Endothelial cell of umbilical vein (primary cell): ENCODE results near the gene ARHGEF10L.

Experiments
- MYC ChIP-seq: IDR thresholded peaks from one replicate; pipeline ENCODE4 v1.6.1; 2011; ENCODE audit warnings: mild to moderate bottlenecking, low read depth, low read length
- TF ChIP-seq, protein P1 (sequence below): IDR thresholded peaks from 2 replicates; pipeline ENCODE4 v1.6.1; 2011; ENCODE audit not compliant: insufficient read depth, insufficient read length
- TF ChIP-seq, protein P2 (sequence below), 2 donors: IDR thresholded peaks; 1 replicate in 1 of 2; 2 replicates in 1 of 2; pipeline ENCODE4 v1.5.1; 2011; ENCODE audit warnings: low read length in 2 of 2, mild to moderate bottlenecking in 2 of 2, moderate library complexity in 2 of 2, control low read depth in 1 of 2, inconsistent platforms in 1 of 2, low read depth in 1 of 2; ENCODE audit not compliant: insufficient read depth in 1 of 2; ENCODE audit errors: extremely low read depth in 1 of 2

DNA sequence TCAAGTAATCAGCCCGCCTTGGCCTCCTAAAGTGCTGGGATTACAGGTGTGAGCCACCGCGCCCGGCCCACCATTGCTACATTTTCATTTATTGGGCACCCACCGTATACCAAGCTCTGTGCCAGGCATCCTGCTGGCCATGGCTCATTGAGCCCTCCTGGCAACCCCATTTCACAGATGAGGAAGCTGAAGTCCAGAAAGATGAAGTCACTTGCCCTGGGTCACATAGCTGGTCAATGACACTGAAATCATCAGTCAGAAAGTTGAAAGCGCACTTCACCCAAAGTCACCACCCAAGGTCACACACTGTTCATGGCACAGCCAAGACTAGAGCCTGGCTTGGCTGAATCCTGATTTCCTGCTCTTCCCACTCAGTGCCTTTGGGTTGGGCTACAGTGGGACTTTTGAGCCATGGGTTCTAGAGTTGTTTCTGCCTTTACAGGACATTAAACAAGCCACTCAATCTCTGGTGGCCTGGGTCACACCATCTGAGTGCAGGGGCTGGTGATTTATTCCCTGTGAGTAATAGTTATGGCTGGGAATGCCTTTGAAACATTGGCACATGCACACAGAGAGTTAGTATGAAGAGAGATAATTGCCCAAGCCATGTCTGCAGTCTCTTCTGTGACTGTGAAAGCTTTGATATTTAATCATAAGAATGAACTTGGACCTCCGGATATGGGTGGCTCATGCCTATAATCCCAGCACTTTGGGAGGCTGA lies 16.0 kb upstream of the ARHGEF10L start:
- TF ChIP-seq, protein P1, sequence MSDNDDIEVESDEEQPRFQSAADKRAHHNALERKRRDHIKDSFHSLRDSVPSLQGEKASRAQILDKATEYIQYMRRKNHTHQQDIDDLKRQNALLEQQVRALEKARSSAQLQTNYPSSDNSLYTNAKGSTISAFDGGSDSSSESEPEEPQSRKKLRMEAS: no peak
- TF ChIP-seq, protein P2, sequence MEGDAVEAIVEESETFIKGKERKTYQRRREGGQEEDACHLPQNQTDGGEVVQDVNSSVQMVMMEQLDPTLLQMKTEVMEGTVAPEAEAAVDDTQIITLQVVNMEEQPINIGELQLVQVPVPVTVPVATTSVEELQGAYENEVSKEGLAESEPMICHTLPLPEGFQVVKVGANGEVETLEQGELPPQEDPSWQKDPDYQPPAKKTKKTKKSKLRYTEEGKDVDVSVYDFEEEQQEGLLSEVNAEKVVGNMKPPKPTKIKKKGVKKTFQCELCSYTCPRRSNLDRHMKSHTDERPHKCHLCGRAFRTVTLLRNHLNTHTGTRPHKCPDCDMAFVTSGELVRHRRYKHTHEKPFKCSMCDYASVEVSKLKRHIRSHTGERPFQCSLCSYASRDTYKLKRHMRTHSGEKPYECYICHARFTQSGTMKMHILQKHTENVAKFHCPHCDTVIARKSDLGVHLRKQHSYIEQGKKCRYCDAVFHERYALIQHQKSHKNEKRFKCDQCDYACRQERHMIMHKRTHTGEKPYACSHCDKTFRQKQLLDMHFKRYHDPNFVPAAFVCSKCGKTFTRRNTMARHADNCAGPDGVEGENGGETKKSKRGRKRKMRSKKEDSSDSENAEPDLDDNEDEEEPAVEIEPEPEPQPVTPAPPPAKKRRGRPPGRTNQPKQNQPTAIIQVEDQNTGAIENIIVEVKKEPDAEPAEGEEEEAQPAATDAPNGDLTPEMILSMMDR (IDR thresholded peaks at IDR 0.05; ENCODE audit: extremely low read depth in 1 of 2, insufficient read depth in 1 of 2, low read depth in 1 of 2, low read length in 2 of 2): no peak
- TF ChIP-seq MYC: no peak
